ENCODE measurements around the gene TLL2.

GRCh38 chr10:96411716-96412320, 101.9 kb downstream of the TLL2 start:
- TF ChIP-seq CTCF (IDR thresholded peaks at IDR 0.05) (no peak), POLR2A (IDR thresholded peaks at IDR 0.05) (no peak)
